Hepatic stellate cell (primary cell): ENCODE results near the gene ZNF775.
A peak's percentile ranks its signal among the peaks of the same experiment; 100 is the strongest.

ENCODE experiments used
- DNase-seq: peaks from one replicate; pipeline ENCODE4 v3.0.0; 2011; ENCODE audit warnings: low spot score

The ZNF775 gene

DNA sequence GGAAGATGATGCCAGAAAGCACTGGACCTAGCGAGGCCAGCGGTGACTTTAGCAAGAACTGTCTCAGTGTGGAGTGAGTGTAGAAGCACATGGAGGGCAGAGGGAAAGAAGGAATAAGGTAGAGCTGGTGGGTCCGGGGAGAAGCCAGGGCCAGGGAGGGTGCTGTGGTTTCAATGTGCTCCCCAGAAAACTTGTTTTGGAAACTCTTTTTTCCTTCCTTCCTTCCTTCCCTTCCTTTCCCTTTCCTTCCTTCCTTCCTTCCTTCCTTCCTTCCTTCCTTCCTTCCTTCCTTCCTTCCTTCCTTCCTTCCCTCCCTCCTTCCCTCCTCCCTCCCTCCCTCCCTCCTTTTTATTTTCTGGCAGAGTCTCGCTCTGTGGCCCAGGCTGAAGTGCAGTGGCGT is 32.2 kb upstream of the ZNF775 start:
- DNase-seq, result no peak

DNA sequence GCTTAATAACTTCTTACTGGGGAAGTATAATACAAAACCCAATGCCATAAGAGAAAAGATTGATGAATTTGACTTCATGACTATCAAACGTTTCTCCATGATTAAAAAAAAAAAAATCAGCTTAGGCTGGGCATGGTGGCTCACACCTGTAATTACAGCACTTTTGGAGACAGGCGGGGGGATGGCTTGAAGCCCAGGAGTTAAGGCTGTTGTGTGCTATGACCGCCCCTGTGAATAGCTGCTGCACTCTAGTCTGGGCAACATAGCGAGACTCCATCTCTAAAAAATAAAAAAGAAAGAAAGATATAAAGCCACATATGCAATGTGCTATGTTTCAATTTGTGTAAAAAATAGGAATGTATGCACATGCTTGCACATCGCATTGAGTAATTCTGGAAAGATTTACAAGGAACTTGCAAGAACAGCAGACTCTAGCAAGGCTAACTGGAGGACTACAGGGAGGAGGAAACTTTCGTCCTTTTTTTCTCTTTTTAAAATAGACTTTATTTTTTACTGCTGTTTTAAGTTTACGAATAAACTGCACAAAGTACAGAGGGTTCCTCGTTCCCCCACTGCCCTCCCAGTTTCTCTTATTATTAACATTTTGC is 27.4 kb upstream of the ZNF775 start:
- DNase-seq, result no peak

DNA sequence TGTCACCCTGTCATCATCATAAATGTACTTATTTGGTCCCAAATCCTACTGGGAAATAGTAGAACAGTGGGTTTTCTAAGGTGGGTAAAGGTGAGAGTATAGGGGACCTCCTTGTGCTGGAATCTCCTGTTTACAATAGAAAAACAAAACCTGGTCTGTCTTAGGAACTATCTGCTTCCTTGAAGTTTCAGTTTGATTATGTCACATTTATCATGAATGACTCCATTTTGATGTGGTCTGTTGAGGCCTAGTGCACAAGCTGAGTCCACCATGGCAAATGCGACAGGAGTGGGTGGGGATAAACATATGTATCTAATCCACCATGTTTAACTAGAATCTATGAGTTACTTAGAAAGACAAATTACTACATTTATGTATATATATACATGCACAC is 23.5 kb upstream of the ZNF775 start:
- no peak for DNase-seq

DNA sequence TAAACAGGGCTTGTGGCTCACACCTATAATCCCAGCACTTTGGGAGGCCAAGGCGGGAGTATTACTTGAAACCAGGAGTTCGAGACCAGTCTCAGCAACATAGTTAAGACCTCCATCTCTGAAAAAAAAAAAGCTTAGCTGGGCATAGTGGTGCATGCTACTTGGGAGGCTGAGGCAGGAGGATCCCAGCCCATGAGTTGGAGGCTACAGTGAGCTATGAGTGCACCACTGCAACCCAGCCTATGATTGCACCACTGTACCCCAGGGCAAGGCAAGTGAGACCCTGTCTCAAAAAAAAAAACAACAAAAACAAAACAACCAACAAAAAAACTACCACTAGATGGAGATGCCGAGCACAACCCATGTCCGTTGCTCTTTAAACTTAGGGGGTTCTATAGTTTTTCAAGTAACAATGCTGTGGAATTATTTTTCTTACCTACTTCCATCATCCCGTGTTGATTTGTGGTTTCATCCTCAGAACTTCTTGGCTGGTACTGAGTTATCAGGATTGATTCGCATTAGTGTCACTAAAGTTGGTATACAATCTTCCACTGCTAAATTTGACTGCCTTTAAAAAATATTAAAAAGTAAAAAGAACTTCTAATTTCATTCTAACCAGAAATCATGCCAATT is 22.7 kb upstream of the ZNF775 start:
- peak; percentile 39 for DNase-seq

DNA sequence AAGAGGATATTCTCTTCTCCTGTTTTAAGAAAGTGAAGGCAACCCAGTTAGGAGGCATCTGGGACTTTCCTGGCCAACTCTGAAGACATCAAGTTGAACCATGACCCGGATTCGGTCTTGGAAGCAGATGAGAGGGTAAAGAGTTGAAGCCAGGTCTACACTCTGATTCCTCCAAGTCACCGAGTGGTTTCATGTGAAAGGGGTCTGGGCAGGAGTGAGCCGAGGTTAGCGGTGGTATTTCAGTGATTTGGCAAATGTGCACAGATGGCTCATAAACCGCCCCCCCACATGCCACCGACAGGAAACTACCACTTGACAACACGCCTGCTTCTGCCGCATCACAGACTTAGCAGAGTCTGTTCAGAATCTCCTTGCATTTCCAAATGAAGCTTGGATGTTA is 21.9 kb upstream of the ZNF775 start:
- DNase-seq, result no peak

DNA sequence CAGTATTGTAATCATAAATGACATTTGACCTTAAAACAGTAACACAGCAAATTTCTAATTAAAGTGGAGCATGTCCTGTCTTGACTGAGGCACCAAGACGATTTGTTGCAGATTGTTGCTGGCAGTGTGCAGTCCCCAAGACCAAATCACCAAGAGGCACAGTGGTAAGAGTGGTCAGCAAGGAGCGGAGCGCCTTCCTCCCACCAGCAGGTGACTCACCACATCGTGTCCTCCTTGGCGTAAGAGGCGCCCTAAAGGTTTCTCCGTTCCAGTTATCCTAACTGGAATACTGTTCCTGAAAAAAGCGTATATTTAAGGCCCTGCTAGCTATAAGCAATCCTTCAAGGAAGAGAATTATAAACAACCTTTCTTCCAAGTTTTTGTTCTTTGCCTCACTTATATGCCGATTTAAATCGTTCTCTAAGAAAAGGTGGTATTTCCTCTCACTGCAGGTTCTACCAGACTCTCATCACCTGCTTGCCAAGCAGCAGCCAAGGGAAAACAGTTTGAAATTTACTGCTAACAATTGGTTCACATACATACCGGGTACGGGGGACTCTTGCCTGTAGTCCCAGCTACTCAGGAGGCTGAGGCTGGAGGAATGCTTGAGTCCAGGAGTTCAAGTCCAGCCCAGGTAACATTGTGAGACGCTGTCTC is 21.2 kb upstream of the ZNF775 start:
- no peak for DNase-seq

DNA sequence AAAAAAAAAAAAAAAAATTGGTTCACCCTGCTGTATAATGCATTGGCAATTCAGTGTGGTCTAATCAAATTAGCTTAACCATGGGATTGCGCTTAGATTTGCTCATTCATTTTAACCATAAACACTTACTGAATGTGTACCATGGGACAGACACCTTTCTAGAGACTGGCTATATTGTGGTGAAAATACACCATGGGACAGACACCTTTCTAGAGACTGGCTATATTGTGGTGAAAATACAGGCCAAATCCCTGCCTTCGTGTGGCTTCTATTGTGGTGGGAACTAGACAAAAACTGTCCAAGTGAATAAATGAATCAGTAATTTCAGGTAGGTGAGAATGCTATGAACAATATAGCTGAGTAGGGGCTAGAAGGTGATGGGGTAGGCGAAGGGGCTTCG is 20.7 kb upstream of the ZNF775 start:
- DNase-seq, result no peak

DNA sequence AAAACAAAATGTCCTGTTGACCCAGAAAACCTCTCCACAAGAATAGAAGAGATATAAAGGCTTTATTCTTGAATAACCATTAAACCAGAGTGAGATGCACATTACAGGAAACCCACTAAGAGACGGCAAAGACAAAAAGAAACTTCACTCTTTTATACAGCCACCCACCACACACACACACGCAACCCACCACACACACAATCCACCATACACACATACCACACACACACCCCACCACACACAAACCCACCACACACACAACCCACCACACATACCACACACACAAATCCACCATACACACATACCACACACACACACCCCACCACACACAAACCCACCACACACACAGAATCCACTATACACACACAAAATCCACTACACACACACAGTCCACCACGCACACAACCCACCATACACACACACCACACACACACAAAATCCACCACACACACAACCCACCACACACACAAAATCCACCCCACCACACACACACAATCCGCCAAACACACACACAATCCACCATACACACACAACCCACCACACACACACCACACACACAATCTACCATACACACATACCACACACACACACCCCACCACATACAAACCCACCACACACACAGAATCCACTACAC is 20.0 kb upstream of the ZNF775 start:
- no peak for DNase-seq

DNA sequence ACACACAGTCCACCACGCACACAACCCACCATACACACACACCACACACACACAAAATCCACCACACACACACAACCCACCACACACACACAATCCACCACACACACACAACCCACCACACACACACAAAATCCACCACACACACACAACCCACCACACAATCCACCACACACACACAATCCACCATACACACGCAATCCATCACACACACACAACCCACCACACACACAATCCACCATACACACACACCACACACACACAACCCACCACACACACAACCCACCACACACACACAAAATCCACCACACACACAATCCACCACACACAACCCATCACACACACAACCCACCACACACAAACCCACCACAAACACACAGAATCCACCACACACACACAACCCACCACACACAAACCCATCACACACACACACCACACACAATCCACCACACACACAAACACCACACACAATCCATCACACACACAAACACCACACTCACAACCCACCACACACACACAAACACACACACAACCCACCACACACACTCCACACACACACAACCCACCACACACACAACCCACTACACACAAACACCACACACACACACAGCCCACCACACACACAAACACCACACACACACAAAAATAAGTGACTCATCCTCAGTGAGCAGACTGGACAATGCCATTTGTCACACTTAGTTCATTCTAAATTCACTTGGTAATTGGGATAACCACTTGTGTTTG is 19.3 kb upstream of the ZNF775 start:
- DNase-seq, result no peak

DNA sequence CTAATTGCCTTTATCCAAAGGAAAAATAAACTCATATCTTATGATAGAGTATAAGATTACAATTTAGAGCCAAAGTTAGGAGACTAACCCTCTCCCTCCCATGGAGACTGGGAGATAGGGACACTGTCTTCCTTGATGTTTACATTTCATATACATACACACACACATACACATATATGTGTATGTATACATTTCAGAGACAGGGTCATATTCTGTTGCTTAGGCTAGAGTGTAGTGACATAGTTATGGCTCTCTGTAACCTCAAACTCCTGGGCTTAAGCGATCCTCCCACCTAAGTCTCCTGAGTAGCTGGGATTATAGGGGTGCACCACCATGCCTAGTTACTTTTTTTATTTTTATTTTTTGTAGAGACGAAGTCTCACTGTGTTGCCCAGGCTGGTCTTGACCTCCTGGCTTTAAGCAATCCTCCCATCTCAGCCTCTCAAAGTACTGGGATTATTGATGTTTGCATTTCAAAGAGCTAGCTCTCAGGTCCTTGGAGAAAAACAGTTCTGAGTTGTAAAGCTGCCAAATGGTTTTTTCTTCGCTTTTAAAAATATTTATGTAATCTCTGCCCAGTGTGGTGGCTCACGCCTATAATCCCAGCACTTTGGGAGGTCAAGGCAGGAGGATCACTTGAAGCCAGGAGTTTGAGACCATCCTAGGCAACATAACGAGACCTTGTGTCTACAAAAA is 18.6 kb upstream of the ZNF775 start:
- DNase-seq, result no peak

DNA sequence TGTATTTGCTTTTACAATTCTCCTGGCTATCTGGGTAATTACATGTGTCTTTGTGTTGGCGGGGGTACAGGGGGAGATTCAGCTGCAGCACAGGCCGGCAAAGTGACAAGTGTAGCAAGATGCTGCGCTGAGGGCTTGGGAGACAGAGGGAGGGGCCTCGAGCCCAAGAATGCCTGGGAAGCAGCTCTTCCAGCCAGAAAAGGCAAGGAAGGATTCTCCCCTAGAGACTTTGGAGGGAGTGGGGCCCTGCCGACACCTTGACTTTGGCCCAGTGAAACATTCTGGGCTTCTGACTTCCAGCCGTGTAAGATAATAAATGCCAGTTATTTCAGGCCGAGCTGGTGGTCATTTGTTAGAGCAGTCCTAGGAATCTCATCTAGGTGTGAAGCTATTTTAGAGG is 17.7 kb upstream of the ZNF775 start:
- DNase-seq, result no peak

DNA sequence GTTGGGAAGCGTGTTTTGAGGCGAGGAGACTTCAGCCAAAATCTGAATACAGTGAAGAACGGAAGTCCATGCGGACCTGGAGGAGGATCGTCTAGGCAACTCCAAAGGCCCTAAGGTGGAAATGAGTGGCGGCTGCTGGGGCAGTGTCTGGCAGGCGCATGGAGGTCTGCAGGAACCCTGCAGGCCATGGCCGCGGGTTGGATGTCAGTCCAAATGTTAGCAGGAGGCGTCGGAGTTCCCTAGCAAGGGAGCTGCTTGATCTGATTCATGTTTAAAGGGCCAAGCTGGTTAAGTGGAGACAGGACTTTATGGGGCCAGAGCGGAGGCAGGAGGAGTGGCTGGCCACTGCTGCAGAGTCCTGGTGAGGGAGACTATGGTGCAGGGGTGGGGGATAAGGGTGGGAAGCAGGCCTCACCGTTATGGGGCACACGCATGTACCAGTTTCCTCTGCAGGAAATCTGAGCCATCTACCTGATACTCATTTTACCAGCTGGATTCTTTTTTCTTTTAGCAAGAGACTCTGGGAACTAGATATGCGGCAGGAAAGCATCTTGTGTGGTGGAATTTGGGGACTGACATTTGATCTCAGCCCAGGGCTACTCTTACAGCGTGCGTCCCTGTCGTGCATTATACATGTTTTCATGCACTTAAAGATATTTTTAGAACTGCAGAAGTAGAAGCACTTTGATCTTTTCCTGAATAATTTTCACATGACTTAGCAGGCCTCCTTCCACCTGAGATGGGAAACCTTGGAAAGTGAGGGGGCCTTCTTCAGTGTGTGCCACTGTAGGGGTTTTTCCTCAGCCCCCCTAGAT is 17.1 kb upstream of the ZNF775 start:
- no peak for DNase-seq

DNA sequence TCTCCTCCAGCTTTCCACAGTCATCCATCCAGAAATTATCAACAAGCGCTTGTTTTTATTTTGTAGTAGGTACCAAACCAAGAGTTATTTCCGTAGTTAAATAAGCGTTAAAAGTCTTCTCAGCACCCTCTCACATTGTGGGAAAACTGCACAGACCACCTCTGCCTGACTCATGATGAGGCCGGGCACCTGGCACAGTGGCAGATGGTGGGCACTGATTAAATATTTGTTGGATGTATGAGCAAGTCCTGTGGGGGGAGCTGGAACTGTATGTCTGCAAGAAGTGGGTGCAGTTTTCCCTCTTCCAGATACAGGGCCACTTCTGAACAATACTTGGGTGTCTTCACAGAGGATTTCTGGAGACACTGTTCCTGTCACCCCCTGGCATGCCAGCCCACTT is 15.8 kb upstream of the ZNF775 start:
- DNase-seq, result no peak

DNA sequence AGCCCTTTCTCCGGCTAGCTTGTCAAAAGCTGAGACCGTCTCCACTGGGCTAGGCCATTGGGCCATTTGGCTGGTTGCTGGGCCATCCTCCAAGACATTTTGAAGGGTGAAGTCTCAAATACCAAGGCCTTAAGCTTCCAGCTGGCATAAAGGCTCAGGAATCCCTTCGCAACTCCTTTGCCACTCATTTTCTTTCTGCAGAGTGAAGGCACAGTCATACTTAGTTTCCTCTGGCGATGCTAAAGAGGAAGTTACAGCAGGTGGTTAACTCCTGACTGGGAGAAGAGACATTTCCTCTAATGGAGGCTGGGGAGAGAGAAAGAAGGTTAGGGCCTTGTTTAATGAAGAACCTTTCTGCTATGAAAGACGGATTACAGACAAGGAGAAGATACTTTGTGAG is 15.3 kb upstream of the ZNF775 start:
- no peak for DNase-seq

DNA sequence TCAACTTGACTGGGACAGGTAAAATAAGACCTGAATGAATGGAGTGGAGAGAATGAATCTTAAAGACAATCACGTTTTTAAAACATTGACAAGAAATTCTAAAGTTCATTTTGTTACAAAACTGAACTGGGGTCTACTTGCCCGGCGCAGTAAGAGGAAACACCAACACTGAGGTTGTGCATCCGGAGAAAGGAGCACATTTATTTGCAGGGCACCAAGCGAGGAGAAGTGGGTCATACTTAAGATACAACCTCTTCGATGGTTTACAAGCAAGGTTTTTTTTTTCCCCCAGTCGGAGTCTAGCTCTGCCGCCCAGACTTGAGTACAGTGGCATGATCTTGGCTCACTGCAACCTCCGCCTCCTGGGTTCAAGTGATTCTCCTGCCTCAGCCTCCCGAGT is 13.9 kb upstream of the ZNF775 start:
- no peak for DNase-seq

DNA sequence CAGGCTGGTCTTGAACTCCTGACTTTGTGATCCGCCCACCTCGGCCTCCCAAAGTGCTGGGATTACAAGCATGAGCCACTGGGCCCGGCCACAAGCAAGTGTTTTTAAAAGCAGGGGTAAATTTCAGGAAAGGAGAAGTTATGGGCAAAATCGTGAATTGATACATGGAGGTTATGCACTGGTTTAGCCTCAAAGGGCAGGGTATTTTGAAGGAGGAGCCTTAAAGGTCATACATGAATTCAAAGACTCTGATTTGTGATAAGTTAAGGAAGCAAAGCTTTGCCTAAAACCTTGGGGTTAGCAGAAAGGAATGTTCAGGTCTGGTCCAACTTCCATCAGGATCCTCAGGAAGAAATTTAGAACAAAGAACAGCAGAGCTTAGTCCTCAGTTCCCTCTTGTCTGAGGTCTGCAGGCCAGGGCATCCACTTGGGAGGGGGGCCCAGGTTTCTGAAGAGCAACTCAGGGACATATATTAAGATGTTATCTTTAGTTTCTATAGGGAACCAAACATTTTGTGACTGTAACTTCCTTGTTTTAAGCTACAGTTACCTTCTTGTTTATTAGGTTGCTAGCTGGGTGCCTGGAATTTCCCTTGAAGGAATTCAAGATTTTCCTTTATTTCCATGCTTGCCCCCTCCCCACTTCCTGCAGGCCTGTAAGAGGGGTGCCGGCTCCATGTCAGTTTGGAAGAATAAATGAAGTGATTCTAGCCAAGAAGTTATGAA is 13.3 kb upstream of the ZNF775 start:
- DNase-seq, result no peak

DNA sequence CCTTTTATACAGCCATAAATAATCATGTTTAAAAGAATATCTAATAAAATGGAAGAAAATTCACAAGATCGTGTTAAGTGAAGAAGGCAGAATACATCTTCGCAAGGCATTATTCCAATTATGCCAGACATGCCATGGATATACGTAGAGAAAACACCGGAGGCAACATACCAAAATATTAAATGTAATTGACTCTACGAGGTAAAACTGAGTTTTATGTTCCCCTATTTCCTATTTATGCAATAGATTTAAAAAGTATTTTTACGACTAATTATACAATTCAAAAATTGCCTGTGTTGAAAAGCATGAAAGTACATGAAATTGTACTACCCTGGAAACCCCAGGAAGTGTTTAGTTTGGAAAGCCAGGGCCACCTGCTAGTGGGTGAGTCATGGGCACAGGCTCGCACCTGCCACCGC is 11.4 kb upstream of the ZNF775 start:
- DNase-seq, result no peak

DNA sequence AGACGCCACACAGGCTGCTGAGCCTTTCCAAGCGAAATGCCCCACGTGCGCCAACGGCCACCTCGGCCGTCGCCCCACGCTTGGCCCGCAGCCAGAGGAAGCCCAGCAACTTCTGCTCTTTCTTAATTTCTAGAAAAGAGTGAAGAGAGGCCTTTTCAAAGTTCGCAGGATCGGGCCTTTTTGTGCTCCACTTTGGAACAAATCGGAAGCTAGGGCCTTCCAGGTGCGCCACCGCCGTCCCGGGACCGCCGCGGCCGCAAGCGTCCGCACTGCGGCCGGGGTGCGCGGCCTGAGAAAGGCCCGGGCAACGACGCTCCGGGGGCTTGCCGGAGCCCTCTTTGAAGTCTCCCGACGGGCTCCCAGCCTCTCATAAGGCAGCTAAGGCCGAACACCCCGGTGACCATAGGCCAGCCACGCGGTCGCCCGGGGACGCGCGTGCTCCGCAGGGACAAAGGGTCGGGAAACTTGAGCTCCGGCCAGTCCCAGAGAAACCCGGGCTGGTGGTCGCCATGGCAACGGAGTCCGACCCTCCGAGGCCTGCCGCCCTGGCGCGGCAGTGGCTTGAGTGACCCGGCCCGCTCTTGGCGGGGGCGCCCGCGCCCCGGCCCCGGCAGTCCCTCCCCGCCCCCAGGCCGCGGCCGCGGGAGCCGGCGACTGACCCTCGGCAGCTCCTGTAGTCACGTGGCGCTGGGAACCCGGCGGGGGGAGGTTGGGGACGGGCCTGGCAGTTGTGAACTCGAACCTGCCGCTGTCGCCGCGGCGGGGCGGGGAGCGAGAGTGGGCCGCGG is 10.8 kb upstream of the ZNF775 start, which contains the start of gene REPIN1:
Gene REPIN1, plus strand, starts transcription at position 727 of the 788 bp plus-strand sequence. CDS start 890 bp downstream, outside the sequence.
- DNase-seq, result peak; percentile 90
